Measurements from ENCODE around the gene KANK2. TPM values are rescaled to one million over a fixed set of nuclear protein-coding genes. Genes with fewer than 3 reads are reported as not detected.
"Not testable (repeated sequence)": the region's sequence is repeated elsewhere in the genome, so short reads cannot be mapped to it uniquely, and the experiment has no call there.

The KANK2 gene
- total RNA-seq, 4 donors from 2014 or later, result 326 to 762 (median 535) TPM

DNA sequence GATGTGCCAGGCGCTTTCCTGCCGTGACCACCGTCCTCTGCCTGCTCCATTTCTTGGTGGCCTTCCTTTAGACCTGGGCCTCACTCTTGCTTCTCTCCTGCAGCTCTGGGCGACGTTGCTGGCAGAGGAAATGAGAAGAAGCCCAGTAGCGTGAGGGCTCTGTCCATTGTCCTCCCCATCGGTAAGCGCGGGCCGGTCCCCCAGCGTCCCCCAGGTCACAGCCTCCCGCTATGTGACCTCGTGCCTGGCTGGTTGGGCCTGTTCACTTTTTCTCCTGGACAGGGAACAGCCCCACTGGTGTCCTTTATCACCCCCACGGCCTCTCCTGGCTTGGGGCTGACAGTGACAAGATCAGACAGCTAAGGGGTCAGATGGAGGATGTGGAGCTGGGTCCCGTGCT lies 69.4 kb downstream of the KANK2 start:
- Histone ChIP-seq H3K27me3 (no peaks in the 10 kb centered on the region), H3K27ac (peak overlapping the region in 1 of 2 donors; percentile 8), H3K4me3 (no peak overlapping the region), H3K4me1 (no peaks in the 10 kb centered on the region), H3K36me3 (no peaks in the 10 kb centered on the region), H3K9me3 (no peaks in the 10 kb centered on the region)
- intact Hi-C loops (cut with DNase I; ENCODE audit: low total_unique reads), result loop anchor here (5.0 kb wide), 1 partner anchor 96 kb away; no protein-coding TSS in a partner anchor
- DNase-seq, result no peak
- TF ChIP-seq, protein P1, sequence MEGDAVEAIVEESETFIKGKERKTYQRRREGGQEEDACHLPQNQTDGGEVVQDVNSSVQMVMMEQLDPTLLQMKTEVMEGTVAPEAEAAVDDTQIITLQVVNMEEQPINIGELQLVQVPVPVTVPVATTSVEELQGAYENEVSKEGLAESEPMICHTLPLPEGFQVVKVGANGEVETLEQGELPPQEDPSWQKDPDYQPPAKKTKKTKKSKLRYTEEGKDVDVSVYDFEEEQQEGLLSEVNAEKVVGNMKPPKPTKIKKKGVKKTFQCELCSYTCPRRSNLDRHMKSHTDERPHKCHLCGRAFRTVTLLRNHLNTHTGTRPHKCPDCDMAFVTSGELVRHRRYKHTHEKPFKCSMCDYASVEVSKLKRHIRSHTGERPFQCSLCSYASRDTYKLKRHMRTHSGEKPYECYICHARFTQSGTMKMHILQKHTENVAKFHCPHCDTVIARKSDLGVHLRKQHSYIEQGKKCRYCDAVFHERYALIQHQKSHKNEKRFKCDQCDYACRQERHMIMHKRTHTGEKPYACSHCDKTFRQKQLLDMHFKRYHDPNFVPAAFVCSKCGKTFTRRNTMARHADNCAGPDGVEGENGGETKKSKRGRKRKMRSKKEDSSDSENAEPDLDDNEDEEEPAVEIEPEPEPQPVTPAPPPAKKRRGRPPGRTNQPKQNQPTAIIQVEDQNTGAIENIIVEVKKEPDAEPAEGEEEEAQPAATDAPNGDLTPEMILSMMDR (IDR thresholded peaks at IDR 0.05), result no peak
- TF ChIP-seq POLR2A (IDR thresholded peaks at IDR 0.05), result no peak

- H3K9me3 ChIP-seq, result no peaks in the 10 kb centered on the region
- no peak overlapping the region for H3K4me3 ChIP-seq
- H3K4me1 ChIP-seq, result no peaks in the 10 kb centered on the region
- TF ChIP-seq POLR2A (IDR thresholded peaks at IDR 0.05), result no peak
- TF ChIP-seq, protein P1 (IDR thresholded peaks at IDR 0.05), result peak; percentile 70 to 83 (median 78)
- intact Hi-C loops (cut with DNase I; ENCODE audit: low total_unique reads), result loop anchor here (5.0 kb wide), 1 partner anchor 94 kb away; no protein-coding TSS in a partner anchor
- H3K27ac ChIP-seq, result peak overlapping the region; percentile 59 to 69
- DNase-seq, result peak; percentile 89 to 91
- H3K36me3 ChIP-seq, result no peaks in the 10 kb centered on the region
- H3K27me3 ChIP-seq, result no peaks in the 10 kb centered on the region
Measured at GRCh38 chr19:11125994-11126685, 71.2 kb downstream of the KANK2 start.

- H3K27me3 ChIP-seq; H3K27ac ChIP-seq; intact Hi-C loops (cut with DNase I; ENCODE audit: low total_unique reads); H3K4me3 ChIP-seq; H3K36me3 ChIP-seq; H3K4me1 ChIP-seq; DNase-seq; H3K9me3 ChIP-seq: not testable (repeated sequence)
Measured at GRCh38 chr19:11124157-11124556, 73.2 kb downstream of the KANK2 start.

DNA sequence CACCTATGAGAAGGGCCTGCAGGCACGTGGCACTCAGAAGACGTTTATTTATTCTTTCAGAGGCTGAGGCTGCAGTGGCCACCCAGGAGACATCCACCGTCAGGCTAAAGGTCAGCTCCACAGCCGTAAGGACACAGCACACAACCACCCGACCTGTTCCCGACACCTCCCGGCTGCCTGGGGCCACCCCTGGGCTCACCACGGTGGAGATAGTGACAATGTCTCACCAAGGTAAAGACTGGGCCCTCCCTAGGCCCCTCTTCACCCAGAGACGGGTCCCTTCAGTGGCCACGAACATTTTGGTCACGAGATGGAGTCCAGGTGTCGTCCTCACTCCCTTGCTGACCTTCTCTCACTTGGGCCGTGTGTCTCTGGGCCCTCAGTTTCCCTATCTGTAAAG lies 74.2 kb downstream of the KANK2 start:
- Histone ChIP-seq H3K9me3 (no peaks in the 10 kb centered on the region), H3K27ac (no peak overlapping the region), H3K36me3 (no peaks in the 10 kb centered on the region), H3K4me1 (no peaks in the 10 kb centered on the region), H3K4me3 (no peak overlapping the region), H3K27me3 (no peaks in the 10 kb centered on the region)
- DNase-seq, result no peak
- intact Hi-C loops (cut with DNase I; ENCODE audit: low total_unique reads), result no loop called here
- TF ChIP-seq POLR2A (IDR thresholded peaks at IDR 0.05), result no peak
- TF ChIP-seq, protein P1 (IDR thresholded peaks at IDR 0.05), result no peak

DNA sequence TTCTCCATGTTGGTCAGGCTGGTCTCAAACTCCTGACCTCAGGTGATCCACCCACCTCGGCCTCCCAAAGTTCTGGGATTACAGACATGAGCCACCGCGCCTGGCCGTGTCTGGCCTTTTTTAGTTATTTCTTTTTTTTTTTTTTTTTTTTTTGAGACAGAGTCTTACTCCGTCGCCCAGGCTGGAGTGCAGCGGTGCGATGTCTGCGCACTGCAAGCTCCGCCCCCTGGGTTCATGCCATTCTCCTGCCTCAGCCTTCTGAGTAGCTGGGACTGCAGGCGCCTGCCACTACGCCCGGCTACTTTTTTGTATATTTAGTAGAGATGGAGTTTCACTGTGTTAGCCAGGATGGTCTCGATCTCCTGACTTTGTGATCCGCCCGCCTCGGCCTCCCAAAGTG lies 75.4 kb downstream of the KANK2 start:
- H3K4me3 ChIP-seq; intact Hi-C loops (cut with DNase I; ENCODE audit: low total_unique reads); H3K36me3 ChIP-seq; H3K9me3 ChIP-seq; H3K4me1 ChIP-seq; H3K27me3 ChIP-seq; H3K27ac ChIP-seq; DNase-seq: not testable (repeated sequence)

DNA sequence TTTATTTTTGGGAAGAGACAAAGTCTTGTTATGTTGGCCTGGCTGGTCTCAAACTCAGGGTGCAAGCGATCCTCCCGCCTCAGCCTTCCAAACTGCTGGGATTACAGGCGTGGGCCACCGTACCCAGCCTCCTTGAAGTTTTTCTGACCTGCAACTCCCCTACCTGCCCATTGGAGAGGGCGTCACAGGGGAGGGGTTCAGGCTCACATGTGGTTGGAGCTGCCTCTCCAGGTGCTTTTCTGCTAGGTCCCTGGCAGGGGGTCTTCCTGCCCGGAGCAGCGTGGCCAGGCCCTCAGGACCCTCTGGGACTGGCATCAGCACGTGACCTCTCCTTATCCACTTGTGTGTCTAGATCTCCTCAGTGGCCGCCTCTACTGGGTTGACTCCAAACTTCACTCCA lies 80.8 kb downstream of the KANK2 start:
- no peak for DNase-seq
- no peaks in the 10 kb centered on the region for H3K9me3 ChIP-seq
- H3K4me1 ChIP-seq, result no peaks in the 10 kb centered on the region
- no peak overlapping the region for H3K4me3 ChIP-seq
- peak overlapping the region in 1 of 2 donors; percentile 70 for H3K27ac ChIP-seq
- H3K27me3 ChIP-seq, result no peaks in the 10 kb centered on the region
- intact Hi-C loops (cut with DNase I; ENCODE audit: low total_unique reads), result no loop called here
- H3K36me3 ChIP-seq, result no peaks in the 10 kb centered on the region
- TF ChIP-seq POLR2A (IDR thresholded peaks at IDR 0.05), result no peak
- TF ChIP-seq, protein P1 (IDR thresholded peaks at IDR 0.05), result no peak

Measured in uterus (tissue), 4 donors.